Upper lobe of right lung (tissue), 1 donor: ENCODE measurements around the gene SMCR8. TPM values are rescaled to one million over a fixed set of nuclear protein-coding genes. Genes with fewer than 3 reads are reported as not detected.

Experiments
- ATAC-seq: fragments of 200-7000 bp; cut with Tn5 transposase; one replicate; pipeline ENCODE4 v1.9.1; 2020; ENCODE audit warnings: mild to moderate bottlenecking, moderate library complexity
- DNase-seq: peaks from one replicate; pipeline ENCODE4 v3.0.0-alpha.2; 2020
- H3K27ac ChIP-seq: fragments of 200-600 bp; one replicate; pipeline ENCODE4 v1.8.0; 2022
- H3K27me3 ChIP-seq: fragments of 200-600 bp; one replicate; pipeline ENCODE4 v1.8.0; 2022; ENCODE audit warnings: mild to moderate bottlenecking
- H3K36me3 ChIP-seq: fragments of 200-600 bp; one replicate; pipeline ENCODE4 v1.8.0; 2022
- H3K4me1 ChIP-seq: fragments of 200-600 bp; one replicate; pipeline ENCODE4 v1.8.0; 2022
- H3K4me3 ChIP-seq: fragments of 200-600 bp; one replicate; pipeline ENCODE4 v1.8.0; 2022; ENCODE audit warnings: mild to moderate bottlenecking
- H3K9me3 ChIP-seq: fragments of 200-600 bp; one replicate; pipeline ENCODE4 v1.8.0; 2022
- CTCF ChIP-seq: fragments of 200-600 bp; IDR thresholded peaks from one replicate; pipeline ENCODE4 v1.8.0; 2022; ENCODE audit warnings: antibody characterized with exemption
- intact Hi-C: fragments of 100-400 bp; cut with DNase I; formaldehyde crosslinking; loops from one replicate; pipeline ENCODE4 v1.11.0; 2022
- total RNA-seq: library from RNA; stranded (reverse); fragmentation: NEBNext Ultra II Directional; extraction: Animal tissue kit (Norgen Biotek cat#: 25700); gene quantifications from one replicate; pipeline ENCODE4 v1.2.1, GENCODE V29; 2021
- donor health status: DM: no; HTN: yes; CAD: no; lungs with severe emphysema.

Gene SMCR8
- total RNA-seq, 1 donor from 2014 or later: 25.2 TPM

- intact Hi-C loops: no loop called here
- no peak overlapping the region for H3K4me3 ChIP-seq
Observed at GRCh38 chr17:18323507-18324139, 8.5 kb downstream of the SMCR8 start.

GRCh38 chr17:18324140-18325050, 9.3 kb downstream of the SMCR8 start:
- H3K27me3 ChIP-seq: no peaks in the 10 kb centered on the region
- no peak for TF ChIP-seq CTCF
- H3K4me3 ChIP-seq: no peak overlapping the region
- peaks cover 92% of the 10 kb centered on the region for H3K36me3 ChIP-seq
- H3K9me3 ChIP-seq: no peaks in the 10 kb centered on the region
- intact Hi-C loops: no loop called here
- no peak overlapping the region for H3K27ac ChIP-seq
- DNase-seq (no peak), ATAC-seq (no peak)
- peaks cover 14% of the 10 kb centered on the region for H3K4me1 ChIP-seq

More at GRCh38 chr17:18323507-18324139, 8.5 kb downstream of the SMCR8 start:
- Histone ChIP-seq H3K4me1 (peaks cover 21% of the 10 kb centered on the region), H3K9me3 (no peaks in the 10 kb centered on the region), H3K27ac (no peak overlapping the region), H3K36me3 (peaks cover 92% of the 10 kb centered on the region), H3K27me3 (no peaks in the 10 kb centered on the region)
- TF ChIP-seq CTCF: no peak
- ATAC-seq: no peak
- DNase-seq: no peak

GRCh38 chr17:18326039-18326438, 10.9 kb downstream of the SMCR8 start:
- no peak overlapping the region for H3K27ac ChIP-seq
- DNase-seq (no peak), ATAC-seq (no peak)
- TF ChIP-seq CTCF: no peak
- no peaks in the 10 kb centered on the region for H3K4me1 ChIP-seq
- H3K36me3 ChIP-seq: peaks cover 97% of the 10 kb centered on the region
- H3K27me3 ChIP-seq: no peaks in the 10 kb centered on the region
- intact Hi-C loops: no loop called here
- no peaks in the 10 kb centered on the region for H3K9me3 ChIP-seq
- no peak overlapping the region for H3K4me3 ChIP-seq

- Histone ChIP-seq H3K9me3 (no peaks in the 10 kb centered on the region), H3K27ac (no peak overlapping the region), H3K36me3 (peaks cover 97% of the 10 kb centered on the region), H3K4me1 (no peaks in the 10 kb centered on the region), H3K4me3 (no peak overlapping the region), H3K27me3 (no peaks in the 10 kb centered on the region)
- intact Hi-C loops: no loop called here
- ATAC-seq (no peak), DNase-seq (no peak)
- TF ChIP-seq CTCF: no peak
Observed at GRCh38 chr17:18326572-18326971, 11.5 kb downstream of the SMCR8 start.

- peaks cover 100% of the 10 kb centered on the region for H3K36me3 ChIP-seq
- no peak for ATAC-seq
- H3K27ac ChIP-seq: no peak overlapping the region
Observed at GRCh38 chr17:18327093-18327492, 12.0 kb downstream of the SMCR8 start.

More at GRCh38 chr17:18327093-18327492, 12.0 kb downstream of the SMCR8 start:
- no peaks in the 10 kb centered on the region for H3K9me3 ChIP-seq
- intact Hi-C loops: no loop called here
- H3K27me3 ChIP-seq: no peaks in the 10 kb centered on the region
- H3K4me1 ChIP-seq: no peaks in the 10 kb centered on the region
- no peak overlapping the region for H3K4me3 ChIP-seq
- TF ChIP-seq CTCF: no peak
- no peak for DNase-seq
